Nephron (organoid): ENCODE results near the gene SLC25A44.

Source experiments
- H3K27ac Mint-ChIP-seq, 3 experiments: 2 replicates each; pipeline ENCODE4 v1.8.0; 2020; ENCODE audit warnings: mixed read lengths in 3 of 3, mild to moderate bottlenecking in 2 of 3, moderate library complexity in 1 of 3
- H3K27me3 Mint-ChIP-seq: 2 replicates; pipeline ENCODE4 v1.8.0; 2021; ENCODE audit warnings: low read depth, mild to moderate bottlenecking, moderate library complexity, mixed read lengths
- H3K36me3 Mint-ChIP-seq: 2 replicates; pipeline ENCODE4 v1.8.0; 2020; ENCODE audit warnings: low read depth, mixed read lengths
- H3K4me1 Mint-ChIP-seq: 2 replicates; pipeline ENCODE4 v1.8.0; 2020; ENCODE audit warnings: mixed read lengths
- H3K4me3 Mint-ChIP-seq, 3 experiments: 2 replicates each; pipeline ENCODE4 v1.8.0; 2020; ENCODE audit warnings: mild to moderate bottlenecking in 3 of 3, mixed read lengths in 3 of 3, moderate library complexity in 2 of 3
- H3K9me3 Mint-ChIP-seq: 2 replicates; pipeline ENCODE4 v1.8.0; 2020; ENCODE audit warnings: mixed read lengths
- TF ChIP-seq, protein P1 (sequence below), 3 experiments: fragments of 200-600 bp; sonication (generic); IDR thresholded peaks; one replicate each; pipeline ENCODE4 v1.5.0; 2021; ENCODE audit warnings: antibody characterized with exemption in 3 of 3; ENCODE audit not compliant: unreplicated experiment in 3 of 3

Gene SLC25A44

DNA sequence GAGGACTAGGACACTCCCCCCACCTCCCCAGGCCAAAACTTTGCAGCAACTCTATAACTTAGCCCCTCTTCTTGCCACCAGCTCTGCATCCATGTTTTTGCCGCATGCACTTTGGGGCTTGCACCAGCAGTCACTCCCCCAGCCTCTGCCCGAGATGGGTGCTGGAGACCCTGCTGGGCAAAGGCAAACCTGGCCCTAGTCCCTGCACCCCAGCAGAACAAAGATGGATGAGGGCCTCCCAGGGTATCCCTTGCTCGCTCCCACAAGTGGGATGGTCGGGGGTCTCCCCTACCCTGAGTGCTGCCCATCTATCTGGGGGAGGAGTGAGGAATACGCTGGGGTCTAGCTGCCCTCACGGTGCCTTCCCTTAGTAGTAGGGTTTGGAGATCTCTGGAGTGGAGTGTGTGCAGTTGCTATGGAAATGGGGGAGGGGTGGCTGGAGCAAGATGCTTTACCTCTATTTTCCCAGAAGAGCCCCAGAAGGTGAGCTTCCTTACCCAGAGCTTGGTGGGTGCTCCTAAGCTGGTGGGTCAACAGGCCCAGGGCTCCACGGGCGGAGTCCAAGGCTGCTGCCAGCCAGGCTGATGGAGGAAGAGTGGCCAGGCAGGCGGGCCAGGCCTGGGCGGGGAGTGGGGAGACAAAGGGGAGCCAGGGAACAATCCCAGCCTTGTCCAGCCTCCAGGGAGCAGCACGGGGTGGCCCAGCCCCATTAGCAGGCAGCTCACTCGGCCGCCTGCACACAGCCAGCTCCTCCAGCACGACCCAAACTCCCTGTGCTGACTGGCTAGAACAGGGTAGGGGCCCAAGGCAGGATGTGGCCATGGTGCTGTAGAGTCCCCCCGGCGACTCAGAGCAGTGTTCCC lies 53.8 kb downstream of the SLC25A44 start, which contains the start of gene PAQR6:
Gene PAQR6, minus strand, starts transcription at position 597 of the 863 bp plus-strand sequence. CDS start 1,325 bp downstream, outside the sequence.
- H3K27me3 Mint-ChIP-seq: no peaks in the 10 kb centered on the region
- H3K36me3 Mint-ChIP-seq: peaks cover 12% of the 10 kb centered on the region
- H3K4me1 Mint-ChIP-seq: no peaks in the 10 kb centered on the region
- no peak within 1 kb of the TSS for H3K4me3 Mint-ChIP-seq
- TF ChIP-seq, protein P1, sequence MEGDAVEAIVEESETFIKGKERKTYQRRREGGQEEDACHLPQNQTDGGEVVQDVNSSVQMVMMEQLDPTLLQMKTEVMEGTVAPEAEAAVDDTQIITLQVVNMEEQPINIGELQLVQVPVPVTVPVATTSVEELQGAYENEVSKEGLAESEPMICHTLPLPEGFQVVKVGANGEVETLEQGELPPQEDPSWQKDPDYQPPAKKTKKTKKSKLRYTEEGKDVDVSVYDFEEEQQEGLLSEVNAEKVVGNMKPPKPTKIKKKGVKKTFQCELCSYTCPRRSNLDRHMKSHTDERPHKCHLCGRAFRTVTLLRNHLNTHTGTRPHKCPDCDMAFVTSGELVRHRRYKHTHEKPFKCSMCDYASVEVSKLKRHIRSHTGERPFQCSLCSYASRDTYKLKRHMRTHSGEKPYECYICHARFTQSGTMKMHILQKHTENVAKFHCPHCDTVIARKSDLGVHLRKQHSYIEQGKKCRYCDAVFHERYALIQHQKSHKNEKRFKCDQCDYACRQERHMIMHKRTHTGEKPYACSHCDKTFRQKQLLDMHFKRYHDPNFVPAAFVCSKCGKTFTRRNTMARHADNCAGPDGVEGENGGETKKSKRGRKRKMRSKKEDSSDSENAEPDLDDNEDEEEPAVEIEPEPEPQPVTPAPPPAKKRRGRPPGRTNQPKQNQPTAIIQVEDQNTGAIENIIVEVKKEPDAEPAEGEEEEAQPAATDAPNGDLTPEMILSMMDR (IDR thresholded peaks at IDR 0.05; ENCODE audit: unreplicated experiment in 3 of 3): no peak
- H3K9me3 Mint-ChIP-seq: no peaks in the 10 kb centered on the region
- H3K27ac Mint-ChIP-seq: peak within 1 kb of the TSS in 1 of 3 experiments; percentile 35

DNA sequence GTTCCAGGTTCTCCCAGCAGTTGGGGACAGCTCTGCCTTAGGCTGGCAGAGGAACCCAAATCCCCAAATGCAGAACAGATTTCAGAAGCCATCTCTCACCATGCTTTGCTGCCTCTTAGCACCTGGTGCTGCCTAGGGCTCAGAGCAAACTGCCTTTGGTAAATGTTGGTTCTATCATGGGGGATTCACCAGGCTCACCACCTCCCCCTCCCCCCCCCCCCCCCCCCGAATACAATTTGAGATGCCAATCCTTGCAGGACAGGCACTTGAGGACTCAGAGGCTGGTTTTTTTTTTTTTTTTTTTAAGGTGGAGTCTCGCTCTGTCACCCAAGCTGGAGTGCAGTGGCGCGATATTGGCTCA lies 54.4 kb downstream of the SLC25A44 start:
- Mint-ChIP-seq H3K27me3 (no peaks in the 10 kb centered on the region), H3K36me3 (peaks cover 19% of the 10 kb centered on the region), H3K9me3 (no peaks in the 10 kb centered on the region), H3K4me1 (no peaks in the 10 kb centered on the region), H3K4me3 (no peak overlapping the region), H3K27ac (no peak overlapping the region)
- TF ChIP-seq, protein P1 (IDR thresholded peaks at IDR 0.05; ENCODE audit: unreplicated experiment in 3 of 3): no peak

DNA sequence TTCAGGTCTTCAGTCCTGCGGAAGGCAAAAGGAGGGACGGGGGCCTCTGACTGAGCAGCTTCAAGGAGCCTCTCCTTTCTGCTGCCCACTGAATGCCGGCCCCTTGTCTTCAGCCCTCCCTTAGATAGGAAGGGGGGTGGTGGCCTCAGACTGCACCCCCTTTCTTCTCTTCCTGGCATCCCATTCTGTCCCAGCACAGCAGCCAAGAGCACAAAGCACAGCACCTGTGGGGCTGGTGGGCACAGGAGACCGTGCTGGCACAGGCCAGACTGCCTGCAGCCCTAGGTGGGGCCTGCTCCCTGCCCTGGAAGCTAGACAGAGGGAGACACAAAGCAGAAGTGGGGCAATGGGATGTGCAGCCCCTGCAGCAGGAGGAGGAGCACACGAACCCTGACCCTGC lies 55.7 kb downstream of the SLC25A44 start:
- H3K36me3 Mint-ChIP-seq: peaks cover 28% of the 10 kb centered on the region
- H3K27me3 Mint-ChIP-seq: no peaks in the 10 kb centered on the region
- no peak overlapping the region for H3K4me3 Mint-ChIP-seq
- peak overlapping the region in 1 of 3 experiments; percentile 44 for H3K27ac Mint-ChIP-seq
- H3K9me3 Mint-ChIP-seq: no peaks in the 10 kb centered on the region
- no peaks in the 10 kb centered on the region for H3K4me1 Mint-ChIP-seq
- TF ChIP-seq, protein P1 (IDR thresholded peaks at IDR 0.05; ENCODE audit: unreplicated experiment in 3 of 3): no peak

DNA sequence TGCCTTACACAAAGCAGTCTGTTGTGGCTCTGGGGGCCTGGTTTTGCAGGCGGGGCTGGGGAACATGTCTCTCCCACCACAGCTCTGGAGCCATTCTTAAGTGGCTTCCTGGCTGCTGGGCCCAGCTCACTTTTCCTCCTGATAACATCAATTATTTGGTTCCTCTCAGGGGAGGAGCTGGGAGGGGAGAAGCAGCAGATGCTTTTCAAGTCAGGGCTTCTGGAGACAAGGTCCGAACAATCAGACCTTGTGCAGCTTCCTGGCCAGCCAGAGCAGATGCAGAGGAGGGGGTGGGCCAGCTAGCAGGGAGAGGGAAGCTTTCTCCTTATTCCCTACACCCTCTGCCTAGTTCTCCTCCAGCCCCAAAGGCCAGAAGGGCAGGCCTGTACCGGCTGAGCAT lies 57.6 kb downstream of the SLC25A44 start:
- H3K27me3 Mint-ChIP-seq: no peaks in the 10 kb centered on the region
- no peak overlapping the region for H3K4me3 Mint-ChIP-seq
- no peaks in the 10 kb centered on the region for H3K4me1 Mint-ChIP-seq
- no peaks in the 10 kb centered on the region for H3K9me3 Mint-ChIP-seq
- peaks cover 38% of the 10 kb centered on the region for H3K36me3 Mint-ChIP-seq
- TF ChIP-seq, protein P1 (IDR thresholded peaks at IDR 0.05; ENCODE audit: unreplicated experiment in 3 of 3): no peak
- H3K27ac Mint-ChIP-seq: no peak overlapping the region

DNA sequence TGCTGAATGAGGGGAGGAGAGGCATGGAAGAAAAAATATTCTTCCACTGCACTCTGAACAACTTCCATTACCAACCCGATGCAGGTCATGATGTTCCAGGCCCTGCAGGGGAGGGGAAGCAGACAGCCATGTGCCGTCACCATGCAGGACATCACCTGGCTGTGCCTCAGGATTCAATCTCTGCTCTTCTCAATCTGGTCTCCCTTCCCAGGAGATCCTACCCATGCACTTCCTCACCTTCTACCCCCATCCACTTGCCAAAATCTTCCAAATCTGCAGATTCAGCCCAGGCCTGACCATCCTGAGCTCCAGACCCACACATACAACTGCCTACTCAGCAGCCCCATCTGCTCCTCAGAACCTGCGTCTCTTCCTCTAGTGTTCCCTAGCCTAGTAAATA lies 59.7 kb downstream of the SLC25A44 start:
- H3K4me1 Mint-ChIP-seq: no peaks in the 10 kb centered on the region
- H3K4me3 Mint-ChIP-seq: no peak overlapping the region
- H3K27ac Mint-ChIP-seq: no peak overlapping the region
- H3K27me3 Mint-ChIP-seq: no peaks in the 10 kb centered on the region
- TF ChIP-seq, protein P1 (IDR thresholded peaks at IDR 0.05; ENCODE audit: unreplicated experiment in 3 of 3): no peak
- no peaks in the 10 kb centered on the region for H3K9me3 Mint-ChIP-seq
- H3K36me3 Mint-ChIP-seq: peaks cover 56% of the 10 kb centered on the region

DNA sequence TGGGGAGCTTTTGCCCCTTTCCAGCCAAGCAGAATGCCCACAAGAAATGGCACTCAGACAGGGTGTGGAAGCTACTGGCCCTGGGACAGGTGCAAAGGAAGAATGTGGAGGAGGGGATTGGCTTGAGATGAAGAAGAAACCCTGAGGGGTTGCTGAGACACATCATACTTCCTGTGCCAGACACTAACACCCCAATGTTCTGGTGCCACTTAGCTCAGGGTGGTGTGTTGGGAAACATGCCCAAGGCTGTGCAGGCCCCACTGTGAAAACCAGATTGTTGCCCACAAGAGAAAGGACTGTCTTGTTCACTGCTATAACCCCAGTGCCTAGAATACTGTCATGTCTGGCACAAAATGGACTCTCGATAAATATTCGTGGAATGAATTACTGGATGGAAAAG lies 63.8 kb downstream of the SLC25A44 start:
- TF ChIP-seq, protein P1 (IDR thresholded peaks at IDR 0.05; ENCODE audit: unreplicated experiment in 3 of 3): no peak
- Mint-ChIP-seq H3K36me3 (peaks cover 69% of the 10 kb centered on the region), H3K4me3 (no peak overlapping the region), H3K9me3 (no peaks in the 10 kb centered on the region), H3K27ac (no peak overlapping the region), H3K27me3 (no peaks in the 10 kb centered on the region), H3K4me1 (no peaks in the 10 kb centered on the region)
